GM23338 (cell line): Measurements from ENCODE around the gene CYGB. TPM values are rescaled to one million over a fixed set of nuclear protein-coding genes. Genes with fewer than 3 reads are reported as not detected.

Source experiments
- ATAC-seq: fragments of 200-7000 bp; cut with Tn5 transposase; 3 replicates; pipeline ENCODE4 v1.9.1; 2020
- DNase-seq: peaks from one replicate; pipeline ENCODE4 v3.0.0-alpha.2; 2015; ENCODE audit warnings: low spot score
- H2AFZ ChIP-seq: fragments of 200-600 bp; sonication (generic); 2 replicates; pipeline ENCODE4 v1.8.0; 2016; ENCODE audit warnings: antibody characterized with exemption, mild to moderate bottlenecking, moderate library complexity
- H3F3A ChIP-seq: fragments of 200-600 bp; sonication (generic); replicated peaks from 2 replicates; pipeline ENCODE4 v1.8.0; 2017; ENCODE audit warnings: antibody characterized with exemption, mixed run types, low read depth
- H3K27ac ChIP-seq: fragments of 200-600 bp; sonication (generic); 2 replicates; pipeline ENCODE4 v1.6.1; 2016; ENCODE audit warnings: low read depth
- H3K27me3 ChIP-seq: fragments of 200-600 bp; sonication (generic); 2 replicates; pipeline ENCODE4 v1.8.0; 2016; ENCODE audit warnings: mild to moderate bottlenecking, mixed run types, moderate library complexity; ENCODE audit not compliant: insufficient read depth
- H3K36me3 ChIP-seq: fragments of 200-600 bp; sonication (generic); 2 replicates; pipeline ENCODE4 v1.8.0; 2016; ENCODE audit warnings: mild to moderate bottlenecking; ENCODE audit not compliant: insufficient read depth
- H3K4me1 ChIP-seq: fragments of 200-600 bp; sonication (generic); 2 replicates; pipeline ENCODE4 v1.8.0; 2016; ENCODE audit warnings: mild to moderate bottlenecking, moderate library complexity; ENCODE audit not compliant: insufficient read depth
- H3K4me2 ChIP-seq: fragments of 200-600 bp; sonication (generic); 2 replicates; pipeline ENCODE4 v1.7.1; 2017; ENCODE audit warnings: mixed run types
- H3K4me3 ChIP-seq: fragments of 200-600 bp; sonication (generic); 2 replicates; pipeline ENCODE4 v1.6.1; 2016; ENCODE audit warnings: mixed run types
- H3K79me2 ChIP-seq: fragments of 200-600 bp; sonication (generic); replicated peaks from 2 replicates; pipeline ENCODE4 v1.8.0; 2017; ENCODE audit warnings: mild to moderate bottlenecking; ENCODE audit not compliant: insufficient read depth
- H3K9me2 ChIP-seq: fragments of 200-600 bp; sonication (generic); 2 replicates; pipeline ENCODE4 v1.8.0; 2017; ENCODE audit not compliant: insufficient read depth
- H4K20me1 ChIP-seq: fragments of 200-600 bp; sonication (generic); replicated peaks from 2 replicates; pipeline ENCODE4 v1.8.0; 2017; ENCODE audit warnings: mild to moderate bottlenecking; ENCODE audit not compliant: insufficient read depth
- H3K27ac Mint-ChIP-seq: 2 replicates; pipeline ENCODE4 v1.8.0; 2020; ENCODE audit warnings: inconsistent platforms, mild to moderate bottlenecking, moderate library complexity, mixed read lengths
- H3K27me3 Mint-ChIP-seq: 3 replicates; pipeline ENCODE4 v1.8.0; 2022; ENCODE audit warnings: low read depth, mild to moderate bottlenecking, moderate library complexity, mixed read lengths, inconsistent platforms; ENCODE audit not compliant: insufficient read depth, poor library complexity
- H3K36me3 Mint-ChIP-seq: 3 replicates; pipeline ENCODE4 v1.8.0; 2021; ENCODE audit warnings: low read depth, mild to moderate bottlenecking, inconsistent platforms, moderate library complexity, mixed read lengths
- H3K4me1 Mint-ChIP-seq: 3 replicates; pipeline ENCODE4 v1.8.0; 2020; ENCODE audit warnings: mild to moderate bottlenecking, inconsistent platforms, mixed read lengths
- H3K4me3 Mint-ChIP-seq: 3 replicates; pipeline ENCODE4 v1.8.0; 2021; ENCODE audit warnings: moderate library complexity, mild to moderate bottlenecking, inconsistent platforms, mixed read lengths
- H3K9me3 Mint-ChIP-seq: 3 replicates; pipeline ENCODE4 v1.8.0; 2020; ENCODE audit warnings: moderate library complexity, mild to moderate bottlenecking, inconsistent platforms, mixed read lengths
- CREB1 ChIP-seq: fragments of 250-450 bp; sonication (Bioruptor Pico); IDR thresholded peaks from 2 replicates; pipeline ENCODE4 v1.5.0; 2020; ENCODE audit warnings: low read depth, mild to moderate bottlenecking, moderate library complexity
- CTCF ChIP-seq, 2 experiments: fragments of 200-600 bp in 1 of 2; sonication (generic) in 1 of 2; conservative IDR thresholded peaks; 2 replicates each; pipeline versions ENCODE4 v1.5.1 to v1.6.1; 2016 to 2017; ENCODE audit warnings: antibody characterized with exemption in 2 of 2, low read depth in 2 of 2, mild to moderate bottlenecking in 2 of 2, moderate library complexity in 1 of 2
- EZH2 ChIP-seq: fragments of 200-600 bp; sonication (generic); IDR thresholded peaks from one replicate; pipeline ENCODE4 v1.8.0; 2017; ENCODE audit warnings: antibody characterized with exemption, mild to moderate bottlenecking, low read depth; ENCODE audit not compliant: unreplicated experiment
- JUNB ChIP-seq: IDR thresholded peaks from one replicate; pipeline ENCODE4 v1.6.1; 2016; ENCODE audit warnings: antibody characterized with exemption; ENCODE audit not compliant: unreplicated experiment
- NANOG ChIP-seq: IDR thresholded peaks from 2 replicates; pipeline ENCODE4 v1.6.1; 2016; ENCODE audit warnings: antibody characterized with exemption, borderline replicate concordance
- POLR2AphosphoS5 ChIP-seq: IDR thresholded peaks from 2 replicates; pipeline ENCODE4 v1.6.1; 2016; ENCODE audit warnings: antibody characterized with exemption, low read depth
- REST ChIP-seq: IDR thresholded peaks from one replicate; pipeline ENCODE4 v1.6.1; 2018; ENCODE audit warnings: antibody characterized with exemption; ENCODE audit not compliant: unreplicated experiment
- STAT1 ChIP-seq: IDR thresholded peaks from one replicate; pipeline ENCODE4 v1.6.1; 2016; ENCODE audit warnings: antibody characterized with exemption; ENCODE audit not compliant: unreplicated experiment
- ZNF114 ChIP-seq: fragments of 250-450 bp; sonication (Bioruptor Pico); IDR thresholded peaks from 2 replicates; pipeline ENCODE4 v1.5.0; 2020; ENCODE audit warnings: mild to moderate bottlenecking, moderate library complexity
- ZNF331 ChIP-seq: fragments of 250-450 bp; sonication (Bioruptor Pico); IDR thresholded peaks from 2 replicates; pipeline ENCODE4 v1.5.0; 2020; ENCODE audit warnings: low read depth, mild to moderate bottlenecking, moderate library complexity
- ZNF462 ChIP-seq: fragments of 250-450 bp; sonication (Bioruptor Pico); IDR thresholded peaks from 2 replicates; pipeline ENCODE4 v1.5.0; 2020; ENCODE audit warnings: mild to moderate bottlenecking, moderate library complexity
- polyA plus RNA-seq: library from polyadenylated mRNA; unstranded; fragments of >200 nt; fragmentation: Nextera tagmentation; extraction: Ambion mirVana; gene quantifications from 2 replicates; pipeline ENCODE4 v1.2.1, GENCODE V29; 2016
- total RNA-seq: library from RNA; depleted of rRNA; stranded (reverse); fragments of >200 nt; shearing (Covaris generic); gene quantifications from 2 replicates; pipeline ENCODE4 v1.2.3, GENCODE V29; 2014

CYGB gene
- total and polyA plus RNA-seq, 2 experiments from 2014 or later: 1.2 to 1.7 TPM

- H3K9me2 ChIP-seq: no peaks in the 10 kb centered on the region
- Mint-ChIP-seq H3K27me3 (peaks cover 25% of the 10 kb centered on the region), H3K9me3 (no peaks in the 10 kb centered on the region; the same call in 2 of the 3 replicates), H3K4me1 (peaks cover 7% of the 10 kb centered on the region; the same call in 2 of the 3 replicates), H3K4me3 (no peak overlapping the region), H3K36me3 (no peaks in the 10 kb centered on the region), H3K27ac (no peak overlapping the region)
- H3F3A ChIP-seq: no peaks in the 10 kb centered on the region
- H2AFZ ChIP-seq: no peak overlapping the region
- no peak for ATAC-seq
- DNase-seq: no peak
- no peak overlapping the region for H3K4me3 ChIP-seq
- peaks cover 44% of the 10 kb centered on the region for H3K27me3 ChIP-seq
- no peak overlapping the region for H3K4me2 ChIP-seq
- no peaks in the 10 kb centered on the region; the same call in 1 of the 2 replicates for H4K20me1 ChIP-seq
- H3K27ac ChIP-seq: no peak overlapping the region
- H3K36me3 ChIP-seq: no peaks in the 10 kb centered on the region
- TF ChIP-seq REST (no peak), ZNF114 (no peak), POLR2AphosphoS5 (no peak)
- no peaks in the 10 kb centered on the region for H3K79me2 ChIP-seq
- peaks cover 7% of the 10 kb centered on the region for H3K4me1 ChIP-seq
These were observed 41.8 kb upstream of the CYGB start for GRCh38 chr17:76579281-76579680.

GRCh38 chr17:76578376-76578775, 40.9 kb upstream of the CYGB start:
- peaks cover 16% of the 10 kb centered on the region for H3K27me3 Mint-ChIP-seq
- H3K4me1 Mint-ChIP-seq: peaks cover 7% of the 10 kb centered on the region; the same call in 2 of the 3 replicates
- H3K9me3 Mint-ChIP-seq: no peaks in the 10 kb centered on the region; the same call in 2 of the 3 replicates
- no peak for DNase-seq
- no peak for ATAC-seq
- H3F3A ChIP-seq: no peaks in the 10 kb centered on the region
- H3K27ac Mint-ChIP-seq: no peak overlapping the region
- peaks cover 7% of the 10 kb centered on the region for H3K4me1 ChIP-seq
- H3K4me2 ChIP-seq: no peak overlapping the region
- no peak overlapping the region for H2AFZ ChIP-seq
- no peak overlapping the region for H3K4me3 Mint-ChIP-seq
- H3K36me3 ChIP-seq: no peaks in the 10 kb centered on the region
- H3K4me3 ChIP-seq: no peak overlapping the region
- no peaks in the 10 kb centered on the region for H3K9me2 ChIP-seq
- no peaks in the 10 kb centered on the region for H3K36me3 Mint-ChIP-seq
- no peak overlapping the region for H3K27ac ChIP-seq
- no peaks in the 10 kb centered on the region for H3K79me2 ChIP-seq
- H4K20me1 ChIP-seq: no peaks in the 10 kb centered on the region; the same call in 1 of the 2 replicates
- H3K27me3 ChIP-seq: peaks cover 35% of the 10 kb centered on the region
- TF ChIP-seq JUNB (no peak), EZH2 (no peak), ZNF331 (CRISPR knock-in tag) (no peak), STAT1 (no peak), POLR2AphosphoS5 (no peak), ZNF462 (no peak), NANOG (no peak), CTCF (conservative IDR thresholded peaks at IDR 0.05; ENCODE audit: low read depth in 2 of 2) (no peak), ZNF114 (no peak), CREB1 (CRISPR knock-in tag) (no peak)
